ENCODE results near the gene VEGFB.
A peak's percentile ranks its signal among the peaks of the same experiment; 100 is the strongest.

The VEGFB gene

DNA sequence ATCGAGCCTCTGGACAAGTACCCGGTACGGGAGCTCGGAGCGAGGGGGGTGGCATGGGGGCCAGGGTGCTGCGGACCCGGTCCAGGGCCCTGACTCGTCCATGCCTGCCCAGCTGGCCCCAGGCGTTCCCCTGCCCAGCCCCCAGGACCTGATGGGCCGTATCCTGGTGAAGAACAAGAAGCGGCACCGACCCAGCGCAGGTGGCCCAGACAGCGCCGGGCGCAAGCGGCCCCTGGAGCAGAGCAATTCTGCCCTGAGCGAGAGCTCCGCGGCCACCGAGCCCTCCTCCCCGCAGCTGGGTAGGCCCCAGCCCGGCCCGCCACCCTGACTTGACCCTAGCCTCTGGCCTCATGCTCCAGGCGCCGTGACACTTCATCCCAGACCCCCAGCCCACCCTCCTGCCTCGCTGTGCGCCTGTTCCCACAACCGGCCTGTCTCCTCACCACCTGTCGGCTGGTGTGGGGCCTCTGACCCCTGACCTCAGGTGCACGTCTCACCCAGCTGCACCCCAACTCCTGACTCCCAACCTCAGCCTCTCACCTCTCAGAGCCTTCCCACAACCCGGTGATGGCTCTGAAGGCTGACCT lies 24.7 kb downstream of the VEGFB start:
- FAIRE-seq (no peak), DNase-seq (ENCODE audit: low spot score) (no peak)

DNA sequence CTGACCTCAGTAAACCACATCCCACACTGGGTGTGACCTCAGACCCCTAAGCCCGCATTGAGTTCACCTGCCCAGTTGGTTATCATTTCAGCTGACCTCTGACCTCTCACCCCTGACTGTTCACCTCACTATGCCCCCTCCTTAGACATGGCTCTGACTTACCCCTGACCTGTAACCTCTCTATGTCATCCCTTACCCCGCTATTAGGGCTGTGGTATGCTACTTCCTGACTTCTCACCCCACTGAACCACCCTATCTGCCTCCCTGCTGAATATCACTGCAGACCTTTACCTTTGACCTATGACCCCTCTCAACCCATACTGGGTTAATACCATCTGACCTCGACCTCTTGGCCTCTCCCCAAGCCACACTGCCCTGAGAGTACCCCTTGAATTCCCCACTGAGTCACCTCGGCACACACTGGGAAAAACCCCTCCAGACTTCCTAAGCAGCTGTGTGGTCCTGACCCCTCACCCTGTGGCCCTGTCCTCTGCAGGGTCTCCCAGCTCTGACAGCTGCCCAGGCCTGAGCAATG lies 25.2 kb downstream of the VEGFB start:
- DNase-seq (ENCODE audit: low spot score), result no peak
- no peak for FAIRE-seq

DNA sequence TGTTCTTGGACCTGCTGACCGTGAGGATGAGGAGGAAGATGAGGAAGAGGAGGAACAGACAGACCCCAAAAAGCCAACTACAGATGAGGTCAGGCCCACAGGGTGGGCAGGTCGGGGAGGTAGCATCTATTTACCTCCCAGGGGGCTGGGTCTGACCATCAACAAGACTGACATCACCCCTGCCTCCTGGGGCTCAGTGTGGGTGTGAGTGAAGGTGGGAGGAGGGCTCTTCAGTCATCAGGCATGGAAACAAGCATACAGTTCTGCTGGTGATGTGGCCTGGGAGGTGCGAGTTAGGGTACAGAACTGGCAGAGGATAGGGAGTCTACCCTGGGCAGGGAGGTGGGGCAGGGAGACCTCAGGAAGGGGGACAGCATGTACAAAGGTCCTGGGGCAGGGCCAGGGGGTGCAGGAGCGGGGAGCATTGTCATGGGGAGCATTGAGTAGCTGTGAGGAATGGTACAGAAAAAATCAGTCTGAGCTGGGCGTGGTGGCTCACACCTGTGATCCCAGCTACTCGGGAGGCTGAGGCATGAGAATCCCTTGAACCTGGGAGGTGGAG lies 25.8 kb downstream of the VEGFB start:
- DNase-seq (ENCODE audit: low spot score), result no peak
- FAIRE-seq, result no peak

DNA sequence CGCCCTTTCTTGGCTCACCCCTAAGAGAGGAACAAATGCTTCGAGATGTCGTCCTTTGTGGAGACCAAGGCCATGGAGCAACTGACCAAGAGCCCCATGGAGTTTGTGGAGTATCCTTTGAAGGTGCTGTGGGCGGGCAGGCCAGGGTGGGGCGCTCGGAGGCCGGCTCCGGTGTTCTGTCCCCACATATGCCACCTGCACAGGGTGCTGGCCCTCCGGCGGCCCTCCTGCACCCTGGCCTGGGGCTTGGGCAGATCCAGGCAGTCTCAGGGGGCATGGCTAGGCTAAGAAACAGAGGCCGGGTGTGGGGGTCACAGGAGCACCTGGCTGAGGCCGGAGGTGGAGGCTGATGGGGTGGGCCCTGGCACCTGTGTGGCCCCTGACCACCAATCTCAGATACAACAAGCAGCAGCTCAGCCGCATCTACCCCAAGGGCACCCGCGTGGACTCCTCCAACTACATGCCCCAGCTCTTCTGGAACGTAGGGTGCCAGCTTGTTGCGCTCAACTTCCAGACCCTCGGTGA lies 27.2 kb downstream of the VEGFB start:
- no peak for FAIRE-seq
- no peak for DNase-seq (ENCODE audit: low spot score)

DNA sequence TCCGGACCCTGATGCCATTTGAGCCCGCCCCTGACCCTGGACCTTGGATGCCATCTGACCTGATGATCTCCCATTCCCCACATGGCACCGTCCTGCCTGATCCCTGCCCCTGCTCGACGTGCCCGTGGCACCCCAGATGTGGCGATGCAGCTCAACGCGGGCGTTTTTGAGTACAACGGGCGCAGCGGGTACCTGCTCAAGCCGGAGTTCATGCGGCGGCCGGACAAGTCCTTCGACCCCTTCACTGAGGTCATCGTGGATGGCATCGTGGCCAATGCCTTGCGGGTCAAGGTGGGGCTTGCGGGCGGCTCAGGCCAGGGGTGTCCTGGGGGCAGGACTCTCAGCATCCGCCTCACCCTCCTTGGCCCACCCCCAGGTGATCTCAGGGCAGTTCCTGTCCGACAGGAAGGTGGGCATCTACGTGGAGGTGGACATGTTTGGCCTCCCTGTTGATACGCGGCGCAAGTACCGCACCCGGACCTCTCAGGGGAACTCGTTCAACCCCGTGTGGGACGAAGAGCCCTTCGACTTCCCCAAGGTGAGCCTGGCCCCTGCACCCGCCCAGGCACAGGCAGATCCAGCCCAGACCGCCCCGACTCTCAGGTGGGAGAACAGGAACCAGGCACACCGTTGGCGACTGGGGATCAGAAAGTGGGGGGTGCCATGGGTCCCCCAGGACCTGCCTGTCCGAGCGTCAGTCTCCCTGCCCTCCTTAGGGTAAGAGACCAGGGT lies 28.1 kb downstream of the VEGFB start:
- no peak for DNase-seq (ENCODE audit: low spot score)
- FAIRE-seq, result no peak

DNA sequence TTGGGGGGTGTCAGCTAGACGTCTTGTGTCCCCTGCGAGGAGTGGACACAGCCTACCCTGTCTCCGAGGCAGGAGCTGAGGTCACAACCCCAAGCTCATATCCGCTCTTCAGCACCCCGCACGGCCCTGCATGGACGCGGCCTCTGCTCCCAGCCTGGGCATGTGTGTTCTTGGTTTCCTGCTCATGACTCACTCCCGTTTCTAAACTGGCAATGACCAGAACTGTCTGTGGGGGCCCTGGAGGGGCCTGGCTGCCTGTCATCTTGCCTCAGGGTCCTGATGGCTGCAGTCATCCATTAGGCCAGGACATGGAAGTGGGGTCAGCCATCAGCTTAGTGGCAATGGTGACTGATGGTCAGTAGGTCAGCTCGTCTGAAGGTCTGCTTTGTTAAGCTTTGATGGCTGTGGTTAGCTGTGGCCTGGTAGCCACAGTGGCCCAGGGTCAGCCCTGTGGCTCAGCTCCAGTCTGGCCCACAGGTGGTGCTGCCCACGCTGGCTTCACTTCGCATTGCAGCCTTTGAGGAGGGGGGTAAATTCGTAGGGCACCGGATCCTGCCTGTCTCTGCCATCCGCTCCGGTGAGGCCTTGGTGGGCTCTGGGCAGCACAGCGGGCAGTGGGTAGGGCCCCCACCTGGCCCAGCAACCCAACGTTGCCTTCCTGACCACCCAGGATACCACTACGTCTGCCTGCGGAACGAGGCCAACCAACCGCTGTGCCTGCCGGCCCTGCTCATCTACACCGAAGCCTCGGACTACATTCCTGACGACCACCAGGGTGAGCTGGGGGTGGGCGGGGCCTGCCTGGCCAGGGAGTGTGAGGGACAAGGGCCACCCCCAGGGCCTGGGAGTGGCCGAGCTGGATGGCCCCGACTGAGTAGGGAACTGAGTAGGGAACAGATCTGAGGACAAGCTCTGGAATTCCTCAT lies 28.9 kb downstream of the VEGFB start:
- DNase-seq (ENCODE audit: low spot score), result peak; percentile 35
- no peak for FAIRE-seq

DNA sequence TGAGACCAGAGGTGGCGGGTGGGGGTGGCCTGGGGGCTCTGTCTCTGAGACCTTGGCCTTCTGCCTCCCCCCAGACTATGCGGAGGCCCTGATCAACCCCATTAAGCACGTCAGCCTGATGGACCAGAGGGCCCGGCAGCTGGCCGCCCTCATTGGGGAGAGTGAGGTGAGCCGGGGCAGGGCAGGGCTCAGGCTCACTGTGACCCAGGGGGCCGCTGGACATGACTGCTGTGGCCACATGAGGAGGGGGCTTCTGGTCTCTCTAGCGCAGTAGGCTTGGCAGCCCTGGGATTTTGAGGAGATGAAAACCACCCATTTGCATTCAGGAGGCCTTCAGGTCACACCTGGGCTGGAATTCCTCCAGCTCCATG lies 29.5 kb downstream of the VEGFB start:
- no peak for FAIRE-seq

DNA sequence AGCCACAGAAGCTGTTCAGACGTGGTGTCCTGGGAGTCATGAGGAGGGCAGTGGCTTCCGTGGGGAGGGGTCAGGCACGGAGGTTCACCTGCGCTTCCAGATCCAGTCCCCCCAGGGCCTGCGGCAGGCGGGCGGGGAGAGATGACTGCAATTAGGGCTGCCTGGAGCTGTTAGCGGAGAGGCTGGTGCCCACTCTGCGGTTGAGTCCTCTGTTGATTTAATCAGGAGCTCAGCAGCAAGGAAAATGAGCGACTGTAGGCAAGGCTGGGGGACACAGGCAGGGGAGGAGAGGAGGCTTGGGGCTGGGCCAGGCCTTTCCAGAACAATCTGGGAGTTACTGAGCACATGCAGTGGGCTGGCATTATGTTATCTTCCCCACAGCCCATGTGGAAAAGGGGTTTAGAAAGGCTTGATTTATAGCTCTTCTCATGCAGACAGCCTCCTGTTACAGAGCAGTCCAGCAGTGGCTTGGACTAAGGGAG lies 30.0 kb downstream of the VEGFB start:
- FAIRE-seq, result no peak
- DNase-seq (ENCODE audit: low spot score), result no peak

More for the DNA sequence above, 29.5 kb downstream of the VEGFB start:
- DNase-seq (ENCODE audit: low spot score), result no peak

DNA sequence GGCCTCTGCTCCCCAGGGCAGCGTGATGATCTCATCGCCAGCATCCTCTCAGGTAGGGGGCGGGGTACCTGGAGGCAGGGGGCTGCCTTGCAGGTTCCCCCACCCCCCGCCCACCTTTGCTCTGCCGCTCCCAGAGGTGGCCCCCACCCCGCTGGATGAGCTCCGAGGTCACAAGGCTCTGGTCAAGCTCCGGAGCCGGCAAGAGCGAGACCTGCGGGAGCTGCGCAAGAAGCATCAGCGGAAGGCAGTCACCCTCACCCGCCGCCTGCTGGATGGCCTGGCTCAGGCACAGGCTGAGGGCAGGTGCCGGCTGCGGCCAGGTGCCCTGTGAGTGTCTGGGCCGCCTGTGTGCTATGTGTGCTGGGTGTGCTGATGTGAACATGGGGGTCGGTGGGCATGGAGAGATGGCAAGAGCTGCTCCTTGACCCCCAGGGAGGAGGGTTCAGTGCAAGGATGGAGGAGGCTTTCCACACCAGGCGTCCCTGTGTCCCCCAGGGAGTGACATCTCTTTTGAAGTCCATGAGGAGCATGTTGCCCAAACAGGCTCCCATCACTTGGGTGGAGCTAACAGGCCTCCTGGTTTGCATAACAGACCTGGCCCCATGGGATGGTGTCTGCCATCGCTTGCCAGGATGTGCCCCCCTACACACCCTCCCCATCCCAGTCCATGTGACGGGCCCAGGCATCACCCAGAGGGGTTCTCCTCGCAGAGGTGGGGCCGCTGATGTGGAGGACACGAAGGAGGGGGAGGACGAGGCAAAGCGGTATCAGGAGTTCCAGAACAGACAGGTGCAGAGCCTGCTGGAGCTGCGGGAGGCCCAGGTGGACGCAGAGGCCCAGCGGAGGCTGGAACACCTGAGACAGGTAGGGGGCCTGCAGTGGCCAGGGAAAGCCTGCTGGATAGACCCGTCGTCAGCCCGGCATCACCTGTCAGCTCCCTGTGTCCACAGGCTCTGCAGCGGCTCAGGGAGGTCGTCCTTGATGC lies 31.1 kb downstream of the VEGFB start:
- DNase-seq (ENCODE audit: low spot score), result no peak
- FAIRE-seq, result no peak

DNA sequence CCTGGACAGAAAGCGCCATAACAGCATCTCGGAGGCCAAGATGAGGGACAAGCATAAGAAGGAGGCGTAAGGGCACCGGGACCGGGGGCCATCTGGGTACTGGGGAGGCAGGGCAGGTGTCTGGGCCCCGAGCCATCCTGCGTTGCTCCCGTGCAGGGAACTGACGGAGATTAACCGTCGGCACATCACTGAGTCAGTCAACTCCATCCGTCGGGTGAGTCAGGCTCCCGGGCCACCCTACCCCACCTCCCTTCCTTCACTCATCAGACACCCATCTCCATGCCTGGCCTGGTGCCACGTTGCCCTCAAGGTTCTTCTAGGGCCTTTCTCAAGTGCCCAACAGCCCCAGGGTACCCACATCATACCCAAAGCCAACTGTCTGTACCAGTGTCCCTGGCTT lies 32.0 kb downstream of the VEGFB start:
- no peak for DNase-seq (ENCODE audit: low spot score)

DNA sequence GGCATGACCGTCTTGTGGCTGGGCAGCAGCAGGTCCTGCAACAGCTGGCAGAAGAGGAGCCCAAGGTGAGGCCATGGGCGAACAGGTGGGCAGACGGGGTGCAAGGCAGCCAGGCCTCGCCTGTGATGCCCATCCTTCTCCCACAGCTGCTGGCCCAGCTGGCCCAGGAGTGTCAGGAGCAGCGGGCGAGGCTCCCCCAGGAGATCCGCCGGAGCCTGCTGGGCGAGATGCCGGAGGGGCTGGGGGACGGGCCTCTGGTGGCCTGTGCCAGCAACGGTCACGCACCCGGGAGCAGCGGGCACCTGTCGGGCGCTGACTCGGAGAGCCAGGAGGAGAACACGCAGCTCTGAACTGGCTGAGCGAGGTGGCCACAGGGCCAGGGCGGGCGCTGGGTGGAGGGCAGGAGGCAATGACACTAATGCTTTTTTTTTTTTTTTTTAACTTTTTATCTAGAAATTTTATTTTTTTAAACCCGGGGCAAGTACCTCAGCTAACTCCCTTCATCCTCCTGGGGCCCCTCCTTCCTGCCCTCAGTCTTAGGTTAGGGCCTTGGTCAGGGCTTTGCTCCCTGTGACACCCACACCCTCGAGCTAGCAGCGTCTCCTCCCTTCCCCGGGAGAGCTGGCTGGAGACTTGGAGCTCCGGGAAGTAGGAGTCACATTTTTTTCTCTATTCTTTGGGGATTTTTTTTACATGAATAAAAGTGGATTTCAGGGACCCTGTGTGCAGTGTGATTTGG lies 33.0 kb downstream of the VEGFB start:
- FAIRE-seq, result no peak
- DNase-seq (ENCODE audit: low spot score), result no peak

More for the DNA sequence above, 32.0 kb downstream of the VEGFB start:
- FAIRE-seq, result no peak

DNA sequence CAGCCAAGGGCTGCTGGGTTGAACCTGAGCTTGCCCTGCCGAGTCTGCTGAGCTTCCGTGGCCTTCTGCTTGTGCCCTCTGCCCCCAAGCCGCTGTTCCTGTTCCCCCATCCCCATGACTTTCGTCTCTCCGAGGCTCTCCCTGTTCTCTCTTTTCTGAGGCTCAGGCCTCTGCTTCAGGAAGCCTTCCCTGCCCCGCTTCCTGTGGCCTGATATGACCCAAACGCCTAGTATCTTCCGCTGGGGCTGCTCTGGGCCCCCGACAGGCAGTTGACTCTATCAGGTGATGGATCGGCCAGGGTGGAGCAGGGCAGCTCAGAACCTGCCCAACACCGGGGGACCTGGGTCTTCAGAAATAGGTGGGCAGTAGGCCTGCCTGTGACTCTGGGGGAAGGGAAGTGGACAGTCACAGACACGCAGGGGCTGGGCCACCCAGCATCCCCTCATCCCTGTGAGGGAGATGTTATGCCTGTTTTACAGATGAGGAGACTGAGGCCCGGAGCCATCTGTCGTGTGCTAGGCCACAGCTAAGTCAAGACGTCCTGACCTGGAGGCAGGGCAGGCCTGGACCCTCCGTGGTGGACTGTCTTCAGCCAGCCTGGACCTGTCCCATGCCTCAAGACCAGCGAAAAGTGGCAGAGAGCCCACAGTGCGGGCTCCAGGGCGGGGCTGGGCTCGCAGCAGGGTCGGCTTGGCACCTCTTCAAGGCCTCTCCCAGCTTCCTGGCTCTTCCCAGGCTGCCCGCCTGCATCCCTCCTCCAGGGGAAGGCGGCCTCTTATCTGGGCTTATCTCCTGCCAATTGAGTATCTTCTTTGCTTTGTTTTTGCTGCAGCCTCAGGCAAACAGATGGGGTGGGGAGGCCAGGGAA lies 33.9 kb downstream of the VEGFB start:
- no peak for FAIRE-seq

DNA sequence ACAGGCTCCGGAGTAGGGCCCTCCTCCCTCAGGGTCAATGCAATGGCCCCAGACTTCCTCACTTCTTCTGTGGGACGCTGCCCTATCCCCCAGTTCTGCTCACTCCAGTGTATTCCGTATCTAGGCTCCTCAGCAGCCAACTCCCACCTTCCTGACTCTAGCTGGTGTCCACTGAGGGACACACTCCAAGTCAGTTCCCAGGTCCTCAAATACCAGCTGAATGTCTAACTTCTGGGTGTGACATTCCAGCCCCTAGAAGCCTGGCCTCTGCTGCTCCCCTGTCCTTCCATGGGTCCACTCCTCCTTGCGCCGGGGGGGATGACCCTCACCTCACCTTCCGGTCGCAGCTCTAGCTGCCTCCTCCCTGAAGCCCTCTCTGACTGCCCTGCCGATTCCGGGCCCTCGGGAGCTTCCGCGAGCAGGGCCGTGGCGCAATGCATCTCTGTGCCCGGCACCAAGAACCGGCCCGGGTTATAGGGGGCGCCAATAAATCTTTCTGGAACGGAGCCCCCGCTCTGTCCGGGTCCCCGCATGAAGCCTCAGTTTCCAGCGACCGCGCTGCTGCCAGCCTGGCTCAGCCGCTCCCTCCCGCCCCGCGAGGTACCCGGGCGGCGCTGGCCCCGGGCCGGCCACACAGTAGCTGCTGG lies 34.6 kb downstream of the VEGFB start:
- no peak for FAIRE-seq
- DNase-seq (ENCODE audit: low spot score), result peak; percentile 56

More for the DNA sequence above, 33.9 kb downstream of the VEGFB start:
- no peak for DNase-seq (ENCODE audit: low spot score)

DNA sequence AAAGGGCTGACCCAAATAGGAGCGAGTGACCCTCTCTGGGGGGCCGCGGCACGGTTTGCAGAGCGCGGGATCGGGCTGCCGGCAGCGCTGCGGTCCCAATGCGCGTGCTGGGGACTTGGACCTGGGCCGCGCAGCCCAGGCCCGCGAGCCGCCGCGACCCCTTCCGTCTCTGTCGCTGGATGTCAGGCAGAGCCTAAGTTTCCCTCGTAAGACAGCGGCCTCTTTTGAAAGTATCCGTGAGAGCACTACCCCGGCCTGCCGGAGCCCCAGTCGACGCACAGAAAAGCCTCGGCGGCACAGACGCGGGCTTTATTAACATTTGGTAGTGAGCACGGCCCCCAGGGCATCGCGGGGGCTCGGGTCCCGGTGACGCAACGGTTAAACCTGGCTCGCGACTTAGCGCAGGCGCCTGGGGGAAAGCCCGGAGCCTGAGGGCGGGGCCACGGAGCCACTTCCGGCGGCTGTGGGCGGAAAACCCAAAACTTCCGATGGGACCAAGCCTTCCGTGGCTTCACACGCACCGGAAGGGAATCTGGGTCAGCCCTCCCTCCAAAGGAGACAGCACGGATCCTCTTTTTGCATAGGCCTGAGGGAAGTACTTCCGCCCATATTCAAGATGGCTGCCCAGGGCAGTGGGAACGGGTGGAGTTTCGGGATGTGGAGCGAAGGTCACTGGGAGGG lies 35.3 kb downstream of the VEGFB start:
- FAIRE-seq (peak; percentile 77), DNase-seq (ENCODE audit: low spot score) (peak; percentile 98)

DNA sequence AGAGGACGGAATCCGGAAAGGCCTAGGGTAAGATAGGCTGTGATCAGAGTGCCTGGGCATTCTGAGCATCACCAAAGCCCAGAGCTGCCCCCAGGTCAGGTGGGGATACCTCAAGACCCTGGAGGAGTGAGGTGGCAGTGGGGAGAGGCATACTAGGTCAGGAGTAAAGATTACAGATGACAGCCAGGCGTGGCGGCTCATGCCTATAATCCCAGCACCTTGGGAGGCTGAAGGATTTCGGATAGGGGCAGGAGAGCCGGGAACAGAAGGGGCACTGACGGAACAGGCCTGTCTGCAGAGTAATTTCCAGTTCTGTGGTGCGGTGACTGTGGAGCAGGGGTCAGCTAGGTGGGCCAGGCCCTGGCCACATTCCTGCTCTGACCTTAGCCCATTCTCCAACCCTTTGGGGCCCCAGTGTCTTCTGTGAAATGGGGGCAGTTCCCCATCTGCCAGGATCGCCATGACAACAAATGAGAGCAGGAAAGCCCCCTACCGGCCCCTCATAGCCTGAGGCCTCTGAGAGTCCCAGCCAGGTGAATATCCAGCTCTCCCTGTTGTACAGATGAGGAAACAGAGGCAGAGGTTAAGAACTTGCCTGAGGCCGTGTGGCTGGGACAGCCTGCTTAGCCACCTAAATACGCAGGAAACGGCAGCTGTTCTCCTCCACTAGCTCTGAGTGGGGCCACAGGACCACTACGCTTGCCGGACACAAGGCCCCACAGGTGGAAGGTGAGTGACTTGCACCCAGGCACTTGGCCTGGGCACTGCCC lies 40.8 kb downstream of the VEGFB start:
- FAIRE-seq (no peak), DNase-seq (ENCODE audit: low spot score) (no peak)

DNA sequence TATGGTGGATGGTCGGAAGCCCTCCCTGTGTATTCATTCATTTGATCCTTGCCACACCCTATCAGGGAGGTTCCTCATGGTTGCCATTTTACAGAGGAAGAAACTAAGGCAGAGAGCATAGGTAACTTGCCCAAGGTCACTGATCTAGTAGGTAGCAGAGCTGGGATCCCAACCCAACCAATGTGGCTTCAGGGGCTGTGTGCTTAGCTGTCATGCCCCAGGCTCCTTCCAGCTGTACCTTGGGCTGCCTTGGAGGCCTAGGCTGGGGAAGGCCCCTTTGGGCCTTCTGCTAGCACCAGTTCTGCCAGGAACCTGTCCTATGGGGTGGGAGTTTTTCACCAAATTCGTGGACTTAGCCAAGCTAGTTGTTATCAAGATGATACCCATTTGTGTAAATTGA lies 41.5 kb downstream of the VEGFB start:
- FAIRE-seq, result no peak
- no peak for DNase-seq (ENCODE audit: low spot score)

Data from RCC 7860 (cell line).